Stimulated activated CD4-positive, alpha-beta T cell treated with anti-CD3 and anti-CD28 coated beads, Interleukin-4, amount 100 ng/mL, for 1 hour (primary cell): ENCODE results near the gene KRTAP20-1.

ENCODE experiments used
- DNase-seq: peaks from one replicate; pipeline ENCODE4 v3.0.0-alpha.2; 2020

Gene KRTAP20-1, protein sequence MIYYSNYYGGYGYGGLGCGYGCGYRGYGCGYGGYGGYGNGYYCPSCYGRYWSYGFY

DNA sequence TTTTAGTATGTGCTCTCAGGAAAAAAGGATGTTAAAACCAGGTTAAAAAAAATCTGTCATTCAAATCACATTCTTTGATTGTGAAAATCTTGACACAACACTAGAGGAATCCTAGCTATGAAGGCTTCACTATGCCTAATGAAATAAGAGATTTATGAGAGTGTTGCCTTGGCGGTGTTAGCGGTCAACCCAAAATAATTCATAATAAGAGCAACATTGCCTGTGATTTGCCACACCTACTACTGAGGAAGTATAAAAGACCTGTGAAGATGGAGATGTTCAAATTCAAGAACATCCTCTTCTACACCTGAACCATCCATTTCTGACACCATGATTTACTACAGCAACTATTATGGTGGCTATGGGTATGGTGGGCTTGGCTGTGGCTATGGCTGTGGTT, at the start of gene KRTAP20-1:
Gene KRTAP20-1 (plus strand): TSS at position 301 of the 400 bp plus-strand sequence. CDS start 30 bp downstream, at position 331.
- DNase-seq, result no peak

GRCh38 chr21:30567617-30568016, 48.6 kb upstream of the KRTAP20-1 start:
- no peak for DNase-seq

DNA sequence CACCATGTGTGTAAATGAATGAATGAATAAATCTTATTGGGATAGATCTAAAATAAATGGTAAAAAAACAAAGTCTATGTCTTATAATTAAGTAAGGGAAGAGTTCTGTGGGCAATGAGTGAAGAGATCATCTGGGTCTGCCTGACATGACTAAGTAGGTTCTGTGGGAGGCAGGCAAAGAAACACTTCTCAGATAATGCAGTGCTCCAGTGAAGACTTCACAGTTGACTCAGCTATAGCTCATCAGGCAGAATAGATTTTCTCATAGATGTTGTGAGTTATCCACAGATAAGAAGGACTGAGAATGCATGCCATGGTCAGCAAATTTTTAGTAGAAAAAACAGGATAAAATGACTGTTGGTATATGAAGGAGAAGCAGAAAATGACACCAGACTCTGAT, 38.5 kb upstream of the KRTAP20-1 start:
- no peak for DNase-seq

GRCh38 chr21:30579346-30579745, 36.9 kb upstream of the KRTAP20-1 start:
- no peak for DNase-seq

DNA sequence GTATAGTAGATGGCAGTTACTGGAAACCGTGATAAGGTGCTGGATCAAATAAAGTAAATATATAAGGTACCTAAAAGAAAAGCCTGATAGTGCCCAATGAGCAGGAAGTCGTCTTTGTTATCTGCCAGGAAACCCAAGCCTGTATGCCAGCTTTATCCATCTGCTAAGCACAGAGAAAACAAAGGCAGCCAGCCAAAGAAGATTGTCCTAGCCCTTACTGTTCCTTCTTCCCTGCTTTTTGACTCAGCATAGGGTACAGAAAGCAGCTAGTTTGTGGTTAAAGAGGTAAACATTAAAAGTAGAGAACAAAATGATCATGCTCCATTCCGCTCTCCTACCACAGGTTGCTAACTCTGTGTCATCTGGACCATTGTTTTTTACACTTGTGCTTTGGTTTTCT, 36.1 kb upstream of the KRTAP20-1 start:
- no peak for DNase-seq

DNA sequence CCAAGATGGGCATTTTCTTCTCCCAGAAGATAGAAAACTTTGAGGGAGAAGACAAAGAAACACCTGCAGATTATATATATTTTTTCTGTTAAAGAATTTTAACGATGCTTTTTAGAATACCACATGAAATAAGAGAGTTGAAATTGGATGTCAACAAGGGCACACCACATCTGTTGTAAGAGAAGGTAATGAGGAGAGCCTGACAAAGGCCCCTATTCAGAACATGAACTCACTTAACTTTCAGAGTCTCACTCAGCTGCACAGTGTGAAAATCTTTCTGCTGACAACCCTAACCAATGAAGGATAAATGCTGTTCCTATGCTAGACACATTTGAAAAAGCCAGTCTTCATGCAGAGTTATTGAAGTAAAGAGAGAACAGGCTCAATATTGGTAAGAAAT, 33.4 kb upstream of the KRTAP20-1 start:
- no peak for DNase-seq

DNA sequence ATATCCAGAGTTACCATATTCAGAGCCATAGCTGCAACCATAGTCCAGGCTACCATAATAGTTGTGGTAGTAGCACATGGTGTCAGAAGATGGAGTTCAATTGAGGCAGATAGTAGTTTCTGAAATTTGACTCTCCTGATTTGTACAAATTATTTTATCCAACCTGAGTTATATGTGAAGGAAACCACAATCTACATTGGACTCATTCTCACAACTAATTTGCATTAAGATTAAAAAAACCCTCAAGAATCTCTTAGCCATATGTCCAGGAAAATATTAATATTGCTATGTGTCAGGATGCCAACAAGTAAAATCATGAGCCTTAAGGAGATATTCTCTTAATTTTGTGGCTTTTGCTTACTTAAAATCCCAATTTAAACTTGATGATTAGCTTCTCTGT, 25.9 kb upstream of the KRTAP20-1 start, which contains the start of gene KRTAP22-2:
Gene KRTAP22-2 (minus strand): TSS at position 101 of the 400 bp plus-strand sequence.
- DNase-seq, result no peak

GRCh38 chr21:30592140-30592539, 24.1 kb upstream of the KRTAP20-1 start, which contains the start of gene KRTAP6-3:
KRTAP6-3 (plus strand) TSS chr21:30592440; CDS start chr21:30592446, 6 bp downstream.
- DNase-seq, result no peak

DNA sequence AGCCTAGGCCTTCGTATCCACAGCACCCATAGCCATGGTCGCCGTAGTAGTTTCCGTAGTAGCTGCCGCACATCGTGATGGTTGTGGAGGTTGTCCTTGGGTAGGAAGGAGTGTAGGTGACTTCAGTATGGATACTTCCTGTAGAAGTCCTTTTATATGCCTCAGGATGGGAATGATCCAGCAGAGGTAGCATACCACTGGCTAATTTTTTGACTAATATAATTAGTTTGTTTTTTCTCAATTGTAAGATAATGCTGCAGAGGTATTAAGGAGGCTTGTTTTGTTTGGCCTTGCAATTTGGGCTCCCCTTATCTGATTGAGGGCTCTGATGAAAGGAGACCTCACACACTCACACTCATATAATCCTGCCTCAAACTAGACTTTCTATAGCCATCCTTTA, 17.4 kb upstream of the KRTAP20-1 start, which contains the start of gene KRTAP6-2:
Gene KRTAP6-2 (minus strand): TSS at position 101 of the 400 bp plus-strand sequence. CDS start 28 bp downstream, at position 73.
- no peak for DNase-seq

- DNase-seq, result no peak
These were observed 15.4 kb upstream of the KRTAP20-1 start, which contains the start of gene KRTAP22-1 for GRCh38 chr21:30600787-30601186. KRTAP22-1 (plus strand) TSS chr21:30601087.

DNA sequence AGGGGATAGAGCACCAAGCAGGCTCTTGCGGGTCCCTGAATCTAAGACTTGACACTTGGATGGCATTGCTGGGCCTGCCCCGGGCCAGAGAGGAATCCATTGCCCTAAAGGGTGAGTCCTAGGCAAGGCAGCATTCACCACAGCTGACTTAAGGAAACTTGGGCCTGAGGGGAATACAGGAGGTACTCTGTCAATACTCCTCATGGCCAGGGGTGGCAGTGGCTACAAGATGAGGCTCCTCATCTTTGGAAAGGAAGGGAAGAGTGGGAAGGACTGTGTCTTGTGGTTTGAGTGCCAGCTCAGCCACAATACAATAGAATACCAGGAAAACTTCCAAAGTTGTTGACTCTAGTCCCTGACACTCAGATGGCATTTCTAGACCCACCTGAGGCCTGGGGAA, 10.3 kb upstream of the KRTAP20-1 start:
- DNase-seq, result no peak

GRCh38 chr21:30612132-30612531, 4.1 kb upstream of the KRTAP20-1 start:
- no peak for DNase-seq

DNA sequence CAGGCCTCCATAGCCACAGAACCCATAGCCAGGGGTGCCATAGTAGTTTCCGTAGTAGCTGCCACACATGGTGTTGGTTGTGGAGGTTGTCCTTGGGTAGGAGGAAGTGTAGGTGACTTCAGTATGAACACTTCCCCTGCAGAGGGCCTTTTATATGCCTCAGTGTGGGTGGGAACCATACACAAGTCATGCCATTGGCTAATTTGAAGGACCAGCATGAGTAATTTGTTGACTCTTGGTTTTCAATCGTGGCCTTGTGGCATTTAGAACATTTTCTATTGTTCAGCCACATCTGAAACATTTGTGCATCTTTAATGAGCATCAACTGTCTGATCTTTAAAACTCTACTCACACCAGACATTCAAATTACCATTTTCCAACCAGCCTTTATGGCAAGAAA, 2.4 kb upstream of the KRTAP20-1 start, which contains the start of gene KRTAP6-1:
Gene KRTAP6-1 (minus strand): TSS at position 95 of the 400 bp plus-strand sequence. CDS start 26 bp downstream, at position 69.
- no peak for DNase-seq

GRCh38 chr21:30615199-30615598, 1.0 kb upstream of the KRTAP20-1 start:
- no peak for DNase-seq

- DNase-seq, result no peak
These were observed 3.9 kb downstream of the KRTAP20-1 start for GRCh38 chr21:30620080-30620479.

DNA sequence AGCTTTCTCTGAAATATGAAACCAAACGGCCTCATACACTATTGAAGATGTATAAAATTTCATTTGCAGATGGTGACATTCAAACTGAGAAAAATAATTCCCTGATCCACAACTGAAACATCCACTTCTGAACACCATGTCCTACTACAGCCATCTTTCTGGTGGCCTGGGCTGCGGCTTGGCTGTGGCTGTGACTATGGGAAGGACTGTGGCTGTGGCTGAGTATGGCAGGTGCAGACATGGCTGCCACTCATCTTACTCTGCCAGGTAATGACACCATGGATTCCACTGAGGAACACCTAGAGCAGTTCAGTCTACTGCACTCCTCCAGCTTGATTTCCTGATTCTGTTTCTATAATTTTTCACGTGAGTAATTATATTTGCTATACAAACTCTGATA, 4.3 kb downstream of the KRTAP20-1 start, which contains the start of gene KRTAP20-4:
Gene KRTAP20-4 (plus strand): TSS at position 106 of the 400 bp plus-strand sequence.
- no peak for DNase-seq

DNA sequence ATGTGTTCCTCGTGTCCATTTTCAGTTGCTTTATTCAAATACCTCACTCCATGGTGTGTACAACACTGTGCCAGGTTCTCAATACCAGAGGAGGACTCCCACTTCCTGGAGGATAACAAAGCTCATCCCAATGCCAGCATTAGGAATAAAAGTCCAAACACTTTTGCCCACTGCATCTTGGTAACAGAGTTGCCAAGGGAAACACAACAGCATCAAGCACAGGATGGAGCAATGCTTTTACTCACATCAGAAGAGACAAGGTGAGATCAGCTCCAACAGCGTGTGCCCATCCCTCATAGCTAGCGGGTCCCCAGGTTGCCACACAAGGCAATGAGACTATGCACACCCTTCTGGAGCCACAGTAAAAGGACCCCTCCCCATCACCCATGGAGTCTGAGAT, 7.1 kb downstream of the KRTAP20-1 start:
- no peak for DNase-seq

GRCh38 chr21:30625449-30626165, 9.4 kb downstream of the KRTAP20-1 start:
- DNase-seq, result no peak

DNA sequence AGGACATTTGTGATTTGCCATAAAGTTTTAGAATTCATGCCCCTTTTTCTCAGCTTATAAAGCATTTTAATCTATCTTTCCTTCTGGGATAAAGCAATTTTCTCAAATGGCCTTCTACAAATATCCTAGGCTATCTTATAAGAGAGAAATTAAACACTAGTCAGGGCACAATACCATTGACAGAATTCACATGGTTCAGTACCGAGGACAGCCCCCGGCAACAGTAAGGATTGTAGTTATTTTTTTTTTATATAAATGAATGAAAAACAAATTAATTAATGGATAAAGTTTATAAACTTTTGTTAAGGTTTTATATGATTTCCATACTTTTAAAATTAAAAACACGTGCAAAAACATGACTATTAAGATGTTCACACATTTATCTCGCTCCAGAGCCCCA, 11.9 kb downstream of the KRTAP20-1 start:
- DNase-seq, result no peak

DNA sequence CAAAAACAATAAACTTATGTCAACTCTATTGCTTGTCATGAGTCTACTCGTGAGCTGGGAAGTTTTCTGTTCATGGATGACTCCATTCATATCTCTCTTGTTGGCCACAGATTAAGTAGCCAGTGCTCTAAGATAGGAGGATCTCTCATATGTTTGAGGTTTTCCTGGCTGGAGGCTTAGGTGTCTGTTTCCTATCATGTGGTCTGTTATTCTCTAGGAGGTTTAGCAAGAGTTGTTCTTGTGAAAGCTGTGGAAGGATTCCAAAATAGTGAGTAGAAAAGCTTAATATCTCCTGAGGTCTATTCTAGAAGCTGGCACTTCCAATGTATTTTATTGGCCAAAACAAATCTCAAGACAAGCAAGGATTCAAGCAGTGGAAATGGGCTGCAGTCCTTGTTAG, 13.0 kb downstream of the KRTAP20-1 start:
- DNase-seq, result no peak

DNA sequence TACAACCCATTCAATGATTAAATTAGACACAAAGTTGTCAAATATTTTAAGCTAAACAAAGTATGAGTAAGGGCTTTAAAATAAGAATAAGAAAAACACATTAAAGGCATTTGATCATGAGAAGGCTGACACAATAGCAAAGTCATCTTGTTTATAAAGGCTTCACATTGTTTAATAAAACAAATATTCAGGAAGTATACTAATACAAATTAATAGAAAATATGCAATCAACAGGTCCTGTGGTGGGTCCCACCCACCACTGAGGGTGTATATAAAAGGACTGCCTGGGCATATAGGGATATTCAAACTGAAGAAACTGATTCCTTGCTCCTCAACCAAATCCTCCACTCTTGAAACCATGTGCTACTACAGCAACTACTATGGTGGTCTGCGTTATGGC, 18.7 kb downstream of the KRTAP20-1 start, which contains the start of gene KRTAP20-2:
Gene KRTAP20-2 (plus strand): TSS at position 301 of the 400 bp plus-strand sequence. CDS start 58 bp downstream, at position 359.
- no peak for DNase-seq

- no peak for DNase-seq
These were observed 22.5 kb downstream of the KRTAP20-1 start for GRCh38 chr21:30638686-30639085.

GRCh38 chr21:30642564-30642963, 26.3 kb downstream of the KRTAP20-1 start, which contains the start of gene KRTAP20-3:
KRTAP20-3 (plus strand) TSS chr21:30642864.
- DNase-seq, result no peak

- DNase-seq, result no peak
These were observed 30.7 kb downstream of the KRTAP20-1 start for GRCh38 chr21:30646904-30647414.
